Heart left ventricle (tissue), 16 donors: ENCODE data around the gene HOXA1. TPM values are rescaled to one million over a fixed set of nuclear protein-coding genes. Genes with fewer than 3 reads are reported as not detected.

Experiments
- ATAC-seq, 4 donors: fragments of 200-7000 bp; cut with Tn5 transposase; one replicate each; pipeline ENCODE4 v1.9.1; 2020 to 2022; ENCODE audit warnings: moderate library complexity in 4 of 4, mild to moderate bottlenecking in 3 of 4, moderate number of reproducible peaks in 1 of 4
- DNase-seq, 5 donors: peaks; one replicate each; pipeline ENCODE4 v3.0.0-alpha.2; 2020
- H3K27ac ChIP-seq, 12 donors: fragments of 200-600 bp; sonication (generic) in 4 of 12; one replicate each; pipeline versions ENCODE4 v1.5.0 to v1.8.0; 2016 to 2022; ENCODE audit warnings: mild to moderate bottlenecking in 2 of 12
- H3K27me3 ChIP-seq, 9 donors: fragments of 200-600 bp; sonication (generic) in 2 of 9; one replicate each; pipeline versions ENCODE4 v1.5.1 to v1.8.0; 2016 to 2022; ENCODE audit warnings: mild to moderate bottlenecking in 3 of 9
- H3K36me3 ChIP-seq, 9 donors: fragments of 200-600 bp; sonication (generic) in 2 of 9; one replicate each; pipeline versions ENCODE4 v1.5.0 to v1.8.0; 2018 to 2022; ENCODE audit warnings: mild to moderate bottlenecking in 2 of 9
- H3K4me1 ChIP-seq, 12 donors: fragments of 200-600 bp; sonication (generic) in 4 of 12; one replicate each; pipeline versions ENCODE4 v1.5.0 to v1.8.0; 2016 to 2022; ENCODE audit warnings: mild to moderate bottlenecking in 3 of 12
- H3K4me3 ChIP-seq, 12 donors: fragments of 200-600 bp; sonication (generic) in 4 of 12; one replicate each; pipeline versions ENCODE4 v1.5.0 to v1.8.0; 2017 to 2022; ENCODE audit warnings: mild to moderate bottlenecking in 9 of 12, moderate library complexity in 4 of 12
- H3K9me3 ChIP-seq, 12 donors: fragments of 200-600 bp; sonication (generic) in 4 of 12; one replicate each; pipeline versions ENCODE4 v1.5.0 to v1.8.0; 2016 to 2022; ENCODE audit warnings: mild to moderate bottlenecking in 1 of 12
- POLR2A ChIP-seq, 2 donors: fragments of 450-650 bp; IDR thresholded peaks; one replicate each; pipeline ENCODE4 v1.6.1; 2017; ENCODE audit warnings: antibody characterized with exemption in 2 of 2, mild to moderate bottlenecking in 2 of 2, moderate library complexity in 2 of 2
- WGBS, 4 donors: extraction: QIAGEN DNeasy Blood & Tissue Kit in 2 of 4; methylation state at CpG; one replicate each; pipeline versions ENCODE4 v1.1.5 to v1.1.7; 2013 to 2018; 5-methylcytosine and 5-hydroxymethylcytosine counted together
- intact Hi-C, 10 donors: fragments of 100-400 bp; cut with DNase I; formaldehyde crosslinking; loops; one replicate each; pipeline versions ENCODE4 v1.11.1 to v1.14.2; 2022
- polyA plus RNA-seq, 2 donors: library from polyadenylated mRNA; stranded (reverse); fragments of 200-250 nt; gene quantifications; one replicate each; pipeline ENCODE4 v1.2.3, GENCODE V29; 2013
- total RNA-seq, 9 donors: library from RNA; depleted of rRNA in 2 of 9; stranded (reverse); fragments of >200 nt in 2 of 9; fragmentation: NEBNext Ultra II Directional in 3 of 9; extraction: Animal tissue kit (Norgen Biotek cat#: 25700) in 3 of 9; gene quantifications; one replicate each; pipeline versions ENCODE4 v1.1.0 to v1.2.4, GENCODE V29; 2016 to 2023
- TF ChIP-seq, protein P1 (sequence below), 12 donors: fragments of 200-600 bp; sonication (generic) in 4 of 12; IDR thresholded peaks; one replicate each; pipeline versions ENCODE4 v1.5.0 to v1.8.0; 2018 to 2022; ENCODE audit warnings: antibody characterized with exemption in 12 of 12, mild to moderate bottlenecking in 5 of 12
- donor health status: ischemic (EF 13 %, LVEDD 7.1; RV severe dilation, severe dysfunction).
- donor health status: healthy with polysubstance abuse.
- donor health status: DM: no; HTN: yes; CAD: no.
- donor health status: DM: no; HTN: no; CAD: no.
- donor health status: ischemic (EF 25% LVEDD 6.9; RV normal size, moderate dysfunction).
- donor health status: ischemic (EF 25% LVEDD 5.7; RV mildly dilated, moderate dysfunction).
- donor health status: healthy.
- donor health status: DM: yes; HTN: yes; CAD: no.
- donor health status: ischemic (EF 35%, LVEDD 5.7; RV mildly dilated, moderate dysfunction).
- donor health status: nonischemic (EF 11% LVEDD 7.7; RV severe dilation, severe dysfunction).
- donor health status: DM: yes; HTN: yes; CAD: no.
- donor health status: PGD.
- donor health status: ischemic (EF 29% LVEDD 5.4; RV normal size, mild dysfunction).
- donor health status: nonischemic (EF 23%, LVEDD 6.1; RV moderate dilation, normal function).

Gene HOXA1
- total and polyA plus RNA-seq, 11 donors = 0.07 to 0.66 (median 0.36) TPM; not detected in 7

DNA sequence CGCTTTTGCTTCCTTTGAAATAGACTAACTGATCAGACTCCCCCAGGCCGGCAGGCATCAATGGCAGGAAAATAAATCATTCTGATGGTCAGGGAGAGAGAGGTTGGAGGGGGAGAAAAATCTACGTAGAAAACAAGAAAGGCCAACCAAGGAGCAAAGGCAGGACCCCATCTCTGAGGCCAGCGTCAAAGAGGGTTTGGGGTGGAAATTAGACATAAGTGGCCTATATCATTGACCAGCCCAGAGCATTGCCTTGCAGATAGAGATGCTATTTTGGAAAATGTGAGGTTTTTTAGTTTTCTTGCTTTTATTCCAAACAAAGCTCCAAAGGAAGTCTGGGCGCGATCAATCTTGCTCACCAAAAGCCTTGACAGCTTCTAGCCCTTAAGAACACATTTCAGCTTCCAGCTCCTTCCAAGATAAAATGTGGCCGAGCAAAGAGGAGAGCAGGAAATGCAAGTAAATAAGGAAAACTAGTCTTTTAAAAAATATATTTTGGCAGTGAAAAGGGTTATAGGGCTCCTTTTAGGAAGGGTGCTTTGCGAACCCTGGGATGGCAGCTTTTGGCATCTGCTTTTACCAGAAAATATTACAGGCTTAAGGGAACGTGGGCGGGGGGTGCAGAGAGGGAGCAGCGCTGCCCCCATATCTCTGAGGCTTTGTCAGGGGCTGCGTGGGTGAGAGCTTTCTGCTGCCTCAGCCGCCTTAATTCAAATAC, 8.7 kb upstream of the HOXA1 start:
- Histone ChIP-seq H3K27me3 (peaks cover 58 to 100% (median 97%) of the 10 kb centered on the region in 9 donors), H3K36me3 (no peaks in the 10 kb centered on the region), H3K9me3 (no peaks in the 10 kb centered on the region), H3K27ac (peak overlapping the region in 3 of 12 donors; percentile 60 to 93 (median 60)), H3K4me3 (peak overlapping the region in 2 of 12 donors; percentile 43), H3K4me1 (peaks cover 0 to 29% (median 8%) of the 10 kb centered on the region in 12 donors)
- 12 to 23% (median 20%) methylated on average over 13 of the region's 13 CpGs for WGBS, 4 donors
- TF ChIP-seq, protein P1, sequence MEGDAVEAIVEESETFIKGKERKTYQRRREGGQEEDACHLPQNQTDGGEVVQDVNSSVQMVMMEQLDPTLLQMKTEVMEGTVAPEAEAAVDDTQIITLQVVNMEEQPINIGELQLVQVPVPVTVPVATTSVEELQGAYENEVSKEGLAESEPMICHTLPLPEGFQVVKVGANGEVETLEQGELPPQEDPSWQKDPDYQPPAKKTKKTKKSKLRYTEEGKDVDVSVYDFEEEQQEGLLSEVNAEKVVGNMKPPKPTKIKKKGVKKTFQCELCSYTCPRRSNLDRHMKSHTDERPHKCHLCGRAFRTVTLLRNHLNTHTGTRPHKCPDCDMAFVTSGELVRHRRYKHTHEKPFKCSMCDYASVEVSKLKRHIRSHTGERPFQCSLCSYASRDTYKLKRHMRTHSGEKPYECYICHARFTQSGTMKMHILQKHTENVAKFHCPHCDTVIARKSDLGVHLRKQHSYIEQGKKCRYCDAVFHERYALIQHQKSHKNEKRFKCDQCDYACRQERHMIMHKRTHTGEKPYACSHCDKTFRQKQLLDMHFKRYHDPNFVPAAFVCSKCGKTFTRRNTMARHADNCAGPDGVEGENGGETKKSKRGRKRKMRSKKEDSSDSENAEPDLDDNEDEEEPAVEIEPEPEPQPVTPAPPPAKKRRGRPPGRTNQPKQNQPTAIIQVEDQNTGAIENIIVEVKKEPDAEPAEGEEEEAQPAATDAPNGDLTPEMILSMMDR (IDR thresholded peaks at IDR 0.05) = no peak
- no peak for TF ChIP-seq POLR2A (IDR thresholded peaks at IDR 0.05)
- DNase-seq (no peak), ATAC-seq (no peak)
- intact Hi-C loops = no loop called here

DNA sequence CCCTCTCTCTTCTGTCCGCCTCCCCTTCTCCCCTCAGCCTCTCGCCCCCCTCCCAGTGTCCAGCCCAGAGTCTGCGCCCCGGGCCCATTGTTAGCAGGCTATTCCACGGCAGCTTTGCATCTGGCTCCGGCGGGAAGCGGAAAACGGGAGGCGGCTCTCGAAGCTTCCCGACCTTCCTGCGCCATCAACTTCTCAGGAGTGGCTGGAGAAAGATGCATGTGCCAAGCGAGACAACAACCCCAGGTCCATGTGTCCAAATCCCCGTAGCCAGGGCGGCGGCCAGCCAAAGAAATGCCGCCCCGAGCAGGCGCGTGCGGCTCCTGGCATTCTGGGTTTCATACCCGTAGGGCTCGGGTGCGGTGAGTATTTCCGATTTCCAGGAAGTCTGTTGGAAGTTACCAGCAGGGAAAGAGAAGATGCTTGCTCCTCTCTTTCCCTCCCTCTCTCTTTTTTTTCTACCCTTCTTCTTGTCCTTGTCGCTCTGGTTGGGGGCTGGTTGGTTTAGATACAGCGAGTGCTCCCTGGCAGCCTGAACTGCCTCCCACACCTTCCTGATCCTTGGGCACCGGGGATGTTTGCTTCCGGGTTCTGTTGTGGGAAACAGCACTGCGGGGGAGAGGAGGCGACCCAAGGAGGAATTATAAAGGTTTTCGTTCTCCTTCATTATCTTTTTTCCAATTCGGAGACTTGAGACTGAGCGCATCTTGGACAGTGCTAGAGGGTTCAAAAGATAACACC, 7.9 kb upstream of the HOXA1 start:
- no peak for DNase-seq
- peaks cover 0 to 33% (median 9%) of the 10 kb centered on the region in 12 donors for H3K4me1 ChIP-seq

DNA sequence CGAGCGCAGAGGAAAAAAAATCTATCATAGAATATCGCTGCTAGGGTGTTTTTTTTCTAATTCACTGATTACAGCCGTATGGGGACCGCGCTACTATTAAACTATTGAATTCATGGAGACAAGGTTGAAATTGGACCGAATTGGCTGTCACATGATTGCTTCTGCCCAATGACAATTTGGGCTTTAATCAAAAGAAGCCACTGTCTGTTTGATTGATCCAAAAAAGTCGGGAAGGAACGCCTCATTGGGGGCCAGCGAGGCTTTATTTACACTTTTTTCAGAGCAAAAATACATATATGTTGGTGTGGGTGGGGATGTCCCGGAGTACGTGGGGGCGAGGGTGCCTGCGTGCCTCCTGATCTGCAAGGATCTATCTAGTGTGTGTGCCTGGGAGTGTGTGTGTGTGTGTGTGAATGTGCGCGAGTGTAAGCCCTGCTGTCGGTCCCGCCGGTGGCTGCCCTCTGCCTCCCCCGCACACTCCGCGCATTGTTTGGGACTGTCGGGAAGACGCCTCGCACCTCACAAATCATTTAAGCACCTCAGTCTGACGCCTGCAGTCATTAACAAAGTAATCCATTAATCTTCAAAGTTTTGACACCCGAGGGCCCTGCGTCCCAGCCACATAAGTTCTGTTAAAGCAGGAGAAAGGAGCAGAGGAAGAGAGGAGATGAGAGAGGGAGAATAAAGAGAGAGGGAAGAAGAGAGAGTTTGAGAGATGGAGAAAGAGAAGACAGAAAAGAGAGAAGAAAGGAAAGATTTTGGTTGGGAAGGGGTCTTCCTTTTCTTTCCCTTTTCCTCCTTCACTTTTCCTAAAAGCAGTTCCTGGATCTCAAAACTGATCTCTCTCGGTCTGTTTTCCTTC, 7.0 kb upstream of the HOXA1 start, which contains the start of gene HOXA2:
HOXA2 (minus strand) TSS at position 103 of the 862 bp plus-strand sequence. CDS start 183 bp downstream, outside the sequence.
- H3K27me3 ChIP-seq = peaks cover 62 to 100% (median 98%) of the 10 kb centered on the region in 9 donors
- intact Hi-C loops = no loop called here
- ATAC-seq = peak in 1 of 4 donors; percentile 50

More for the DNA sequence above, 7.9 kb upstream of the HOXA1 start:
- ATAC-seq = no peak
- Histone ChIP-seq H3K27me3 (peaks cover 62 to 100% (median 97%) of the 10 kb centered on the region in 9 donors), H3K36me3 (no peaks in the 10 kb centered on the region), H3K27ac (peak overlapping the region in 5 of 12 donors; percentile 42 to 93 (median 60)), H3K9me3 (no peaks in the 10 kb centered on the region), H3K4me3 (peak overlapping the region in 7 of 12 donors; percentile 5 to 43 (median 34))
- 6 to 12% (median 10%) methylated on average over 34 to 35 of the region's 35 CpGs for WGBS, 4 donors
- intact Hi-C loops = no loop called here
- TF ChIP-seq, protein P1 (IDR thresholded peaks at IDR 0.05) = no peak
- TF ChIP-seq POLR2A (IDR thresholded peaks at IDR 0.05) = no peak

More for the DNA sequence above, 7.0 kb upstream of the HOXA1 start, which contains the start of gene HOXA2:
- TF ChIP-seq, protein P1 (IDR thresholded peaks at IDR 0.05) = no peak
- no peak for TF ChIP-seq POLR2A (IDR thresholded peaks at IDR 0.05)
- Histone ChIP-seq H3K9me3 (no peaks in the 10 kb centered on the region), H3K4me1 (peaks cover 0 to 40% (median 7%) of the 10 kb centered on the region in 12 donors), H3K4me3 (peak within 1 kb of the TSS in 10 of 12 donors; percentile 1 to 43 (median 28)), H3K27ac (peak within 1 kb of the TSS in 8 of 12 donors; percentile 10 to 93 (median 53)), H3K36me3 (no peaks in the 10 kb centered on the region)
- 5 to 8% (median 5%) methylated on average over 29 of the region's 29 CpGs for WGBS, 4 donors
- no peak for DNase-seq
